Immature natural killer cell (primary cell): ENCODE measurements around the gene MRPS23. TPM values are rescaled to one million over a fixed set of nuclear protein-coding genes. Genes with fewer than 3 reads are reported as not detected.

ENCODE experiments used
- DNase-seq, 3 donors: peaks; one replicate each; pipeline ENCODE4 v3.0.0; 2022; ENCODE audit warnings: mixed read lengths in 1 of 3
- H3K27ac Mint-ChIP-seq, 6 donors: one replicate each; pipeline ENCODE4 v1.8.0; 2020; ENCODE audit warnings: mixed read lengths in 6 of 6, mild to moderate bottlenecking in 5 of 6, inconsistent platforms in 4 of 6, moderate library complexity in 3 of 6
- H3K27me3 Mint-ChIP-seq, 3 donors: one replicate each; pipeline ENCODE4 v1.8.0; 2020 to 2021; ENCODE audit warnings: low read depth in 3 of 3, mild to moderate bottlenecking in 3 of 3, mixed read lengths in 3 of 3, moderate library complexity in 3 of 3, inconsistent platforms in 1 of 3
- H3K36me3 Mint-ChIP-seq, 3 donors: one replicate each; pipeline ENCODE4 v1.8.0; 2020; ENCODE audit warnings: mixed read lengths in 3 of 3, inconsistent platforms in 2 of 3, mild to moderate bottlenecking in 2 of 3
- H3K4me1 Mint-ChIP-seq, 2 donors: one replicate each; pipeline ENCODE4 v1.8.0; 2020; ENCODE audit warnings: inconsistent platforms in 2 of 2, mild to moderate bottlenecking in 2 of 2, mixed read lengths in 2 of 2, moderate library complexity in 1 of 2
- H3K4me3 Mint-ChIP-seq, 5 donors: one replicate each; pipeline ENCODE4 v1.8.0; 2020; ENCODE audit warnings: mild to moderate bottlenecking in 5 of 5, mixed read lengths in 5 of 5, inconsistent platforms in 3 of 5, moderate library complexity in 3 of 5
- H3K9me3 Mint-ChIP-seq, 6 donors: one replicate each; pipeline ENCODE4 v1.8.0; 2020; ENCODE audit warnings: mild to moderate bottlenecking in 6 of 6, mixed read lengths in 6 of 6, inconsistent platforms in 4 of 6, moderate library complexity in 3 of 6
- polyA plus RNA-seq, 3 donors: library from polyadenylated mRNA; unstranded; fragments of 300-500 nt; fragmentation: Illumina TruSeq; gene quantifications; one replicate each; pipeline ENCODE4 v1.2.3, GENCODE V29; 2021

The MRPS23 gene
- 10 to 100 TPM; 38.1 to 42.3 (median 40.5) TPM for polyA plus RNA-seq

DNA sequence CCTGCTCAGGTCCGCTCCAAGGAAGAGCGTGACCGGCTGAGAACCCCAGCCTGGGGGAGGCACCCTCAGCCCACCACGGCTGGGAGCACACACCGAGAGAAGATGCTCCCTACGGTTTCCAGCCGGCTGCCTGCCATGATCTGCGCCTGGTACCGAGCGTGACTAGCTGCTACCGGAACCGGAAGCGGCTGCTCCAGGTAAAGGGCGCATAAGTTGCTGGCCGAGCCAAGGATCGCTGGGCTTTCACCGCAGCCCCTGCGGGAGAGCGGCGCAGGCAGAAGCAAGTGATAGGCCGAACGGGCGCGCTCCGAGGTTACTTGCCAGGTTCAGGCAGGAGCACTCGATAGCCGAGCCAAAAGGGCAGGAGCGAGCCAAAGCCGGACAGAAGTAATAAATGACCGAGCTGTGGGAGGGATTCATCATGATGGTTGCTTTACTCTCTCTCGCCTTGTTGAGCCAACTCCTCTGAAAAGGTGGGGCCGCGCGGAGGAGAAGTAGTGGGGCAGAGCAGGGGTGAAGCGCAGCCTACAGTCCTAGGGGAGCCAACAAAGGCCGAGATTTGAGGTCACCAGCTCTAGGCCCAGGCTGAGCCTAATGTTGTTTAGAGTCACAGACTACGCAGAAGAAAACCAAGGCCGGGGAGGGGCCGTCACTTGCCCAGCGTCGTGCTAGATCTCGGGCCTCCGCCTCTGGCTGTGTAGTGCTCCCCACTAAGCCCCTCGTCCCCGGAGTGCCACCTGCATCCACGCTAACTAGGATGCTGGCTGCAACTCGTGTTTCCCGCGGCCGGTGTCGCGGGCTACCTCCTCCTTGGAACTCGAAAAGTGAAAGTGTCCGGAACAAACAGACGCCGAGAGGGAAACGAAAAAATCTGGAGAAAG is at the start of gene MRPS23:
Gene MRPS23, minus strand, starts transcription at position 171 of the 881 bp plus-strand sequence. Its CDS starts 34 bp downstream, at position 137.
- peaks cover 0 to 4% (median 0%) of the 10 kb centered on the region in 3 donors for H3K36me3 Mint-ChIP-seq
- DNase-seq, result peak; percentile 93
- peaks cover 0 to 9% (median 4%) of the 10 kb centered on the region in 3 donors for H3K27me3 Mint-ChIP-seq
- H3K4me3 Mint-ChIP-seq, result peak within 1 kb of the TSS; percentile 94 to 100 (median 98)
- peaks cover 34 to 45% of the 10 kb centered on the region in 2 donors for H3K4me1 Mint-ChIP-seq
- peak within 1 kb of the TSS; percentile 95 to 99 (median 97) for H3K27ac Mint-ChIP-seq
- H3K9me3 Mint-ChIP-seq, result no peaks in the 10 kb centered on the region

DNA sequence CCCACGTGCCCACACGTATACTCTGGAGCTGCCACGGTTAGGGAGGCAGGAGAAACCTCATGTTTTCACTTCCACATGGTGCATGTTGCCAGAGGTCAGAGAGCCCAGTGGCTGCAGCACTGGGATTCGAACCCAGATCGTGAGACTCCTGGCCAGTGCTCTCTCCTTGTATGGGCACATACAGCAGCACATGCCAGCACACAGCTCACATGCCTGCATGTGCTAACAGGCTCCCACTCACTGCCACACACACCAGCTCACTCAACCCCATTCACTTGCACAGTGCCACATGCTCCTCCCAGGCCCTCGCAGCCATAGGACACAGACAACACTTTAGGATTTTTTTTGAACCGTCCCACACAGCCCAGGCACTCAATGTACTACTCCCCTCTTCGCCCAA is 49.5 kb upstream of the MRPS23 start:
- Mint-ChIP-seq H3K36me3 (no peaks in the 10 kb centered on the region), H3K27me3 (no peaks in the 10 kb centered on the region), H3K4me1 (peaks cover 17% of the 10 kb centered on the region in 2 donors), H3K4me3 (no peak overlapping the region), H3K9me3 (no peaks in the 10 kb centered on the region), H3K27ac (peak overlapping the region in 3 of 6 donors; percentile 6 to 44 (median 40))
- no peak for DNase-seq

DNA sequence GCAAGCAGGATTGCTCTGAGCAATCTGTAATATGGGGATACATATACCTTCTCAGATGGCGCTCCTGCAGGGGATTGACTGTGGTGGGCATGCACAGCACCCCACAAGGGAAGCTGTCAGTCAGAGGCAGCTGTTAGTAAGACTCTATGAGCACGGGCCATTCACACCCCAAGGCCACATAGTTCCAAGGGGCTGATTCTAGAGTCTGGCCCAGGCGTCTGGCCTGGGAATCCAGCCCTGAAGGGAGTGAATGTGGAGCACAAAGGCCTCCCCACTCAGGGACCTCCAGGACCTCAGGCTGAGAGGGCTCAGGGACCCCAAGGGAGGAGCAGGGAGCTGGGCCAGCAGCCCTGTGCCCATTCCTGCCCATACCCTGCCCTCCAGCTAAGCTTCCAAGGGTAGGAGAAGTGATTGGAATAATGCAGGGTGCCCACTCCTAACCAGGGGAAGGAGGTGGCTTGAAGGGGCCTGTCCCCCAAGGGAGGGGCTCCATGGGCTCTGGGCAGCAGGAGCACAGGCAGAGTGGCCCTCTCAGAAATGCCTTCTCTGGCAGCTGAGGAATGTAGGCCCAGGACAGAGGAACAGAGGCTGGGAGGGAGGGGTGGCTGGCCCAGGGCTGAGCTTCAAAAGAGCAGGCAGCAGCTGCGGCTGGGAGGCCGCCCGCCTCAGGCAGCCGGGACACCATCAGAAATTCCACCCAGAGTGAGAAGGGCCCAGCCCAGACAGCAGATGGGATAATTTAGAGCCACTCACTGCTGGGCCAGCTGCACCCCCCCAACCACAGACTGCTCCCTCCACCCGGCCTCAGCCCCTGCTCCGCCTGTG is 48.9 kb upstream of the MRPS23 start:
- H3K36me3 Mint-ChIP-seq, result no peaks in the 10 kb centered on the region
- H3K4me1 Mint-ChIP-seq, result peaks cover 15 to 18% of the 10 kb centered on the region in 2 donors
- no peak overlapping the region for H3K27ac Mint-ChIP-seq
- no peak overlapping the region for H3K4me3 Mint-ChIP-seq
- no peak for DNase-seq
- no peaks in the 10 kb centered on the region for H3K9me3 Mint-ChIP-seq
- H3K27me3 Mint-ChIP-seq, result no peaks in the 10 kb centered on the region

DNA sequence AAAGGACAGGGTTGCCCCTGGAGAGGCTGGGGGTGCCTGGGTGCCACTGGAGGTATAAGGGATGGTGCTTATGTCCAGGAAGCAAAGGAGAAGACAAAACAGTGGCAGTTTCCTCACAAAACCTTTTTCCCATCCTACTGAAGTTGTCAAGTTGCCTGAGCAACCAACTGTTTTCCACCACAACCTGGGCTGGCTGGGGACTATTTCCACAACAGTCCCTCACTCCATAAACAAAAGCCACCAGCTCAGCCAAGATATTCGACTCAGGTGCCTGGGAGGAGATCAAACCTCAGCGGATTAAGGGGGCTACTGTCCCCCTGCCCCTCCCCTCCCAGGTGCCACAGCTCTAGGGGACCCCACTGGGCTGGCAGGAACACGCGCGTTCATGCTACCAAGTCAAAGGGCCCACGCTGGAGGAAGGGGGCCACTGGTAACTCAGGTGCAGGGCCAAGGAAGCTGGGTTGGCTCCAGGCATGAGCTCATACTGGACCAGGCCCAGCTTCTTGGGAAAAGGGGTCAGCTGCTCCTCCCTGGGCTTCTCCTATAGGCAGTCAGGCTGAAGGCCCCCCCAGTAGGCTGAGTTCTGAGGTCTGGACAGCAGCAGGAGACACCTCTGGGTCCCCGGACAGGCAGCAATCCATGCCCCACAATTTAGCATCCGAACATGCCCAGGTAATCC is 45.7 kb upstream of the MRPS23 start:
- Mint-ChIP-seq H3K4me1 (peaks cover 22 to 25% of the 10 kb centered on the region in 2 donors), H3K27ac (no peak overlapping the region), H3K4me3 (no peak overlapping the region), H3K36me3 (no peaks in the 10 kb centered on the region), H3K27me3 (peaks cover 0 to 7% (median 0%) of the 10 kb centered on the region in 3 donors), H3K9me3 (no peaks in the 10 kb centered on the region)
- no peak for DNase-seq

DNA sequence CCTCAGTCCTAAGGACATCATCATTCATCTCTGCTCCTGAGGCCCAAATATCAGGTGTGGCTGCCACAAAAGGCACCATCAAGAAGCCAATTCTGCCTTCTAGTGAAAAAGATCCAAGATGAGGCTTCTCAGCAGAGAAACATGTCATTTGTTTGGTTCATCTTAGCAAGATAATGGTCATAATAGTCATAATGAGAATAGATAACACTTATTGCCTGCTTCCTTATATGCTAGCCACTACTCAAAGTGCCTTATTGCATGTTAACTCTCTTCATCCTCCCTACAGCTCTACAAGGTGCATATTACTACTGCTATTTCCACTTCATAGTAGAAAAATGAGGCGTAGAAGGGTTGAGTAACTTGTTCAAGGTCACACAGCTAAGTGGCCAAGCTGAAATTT is 45.0 kb upstream of the MRPS23 start:
- H3K27ac Mint-ChIP-seq, result no peak overlapping the region
- no peak for DNase-seq
- peaks cover 20 to 21% of the 10 kb centered on the region in 2 donors for H3K4me1 Mint-ChIP-seq
- H3K4me3 Mint-ChIP-seq, result no peak overlapping the region
- no peaks in the 10 kb centered on the region for H3K9me3 Mint-ChIP-seq
- no peaks in the 10 kb centered on the region for H3K36me3 Mint-ChIP-seq
- H3K27me3 Mint-ChIP-seq, result peaks cover 0 to 7% (median 0%) of the 10 kb centered on the region in 3 donors

DNA sequence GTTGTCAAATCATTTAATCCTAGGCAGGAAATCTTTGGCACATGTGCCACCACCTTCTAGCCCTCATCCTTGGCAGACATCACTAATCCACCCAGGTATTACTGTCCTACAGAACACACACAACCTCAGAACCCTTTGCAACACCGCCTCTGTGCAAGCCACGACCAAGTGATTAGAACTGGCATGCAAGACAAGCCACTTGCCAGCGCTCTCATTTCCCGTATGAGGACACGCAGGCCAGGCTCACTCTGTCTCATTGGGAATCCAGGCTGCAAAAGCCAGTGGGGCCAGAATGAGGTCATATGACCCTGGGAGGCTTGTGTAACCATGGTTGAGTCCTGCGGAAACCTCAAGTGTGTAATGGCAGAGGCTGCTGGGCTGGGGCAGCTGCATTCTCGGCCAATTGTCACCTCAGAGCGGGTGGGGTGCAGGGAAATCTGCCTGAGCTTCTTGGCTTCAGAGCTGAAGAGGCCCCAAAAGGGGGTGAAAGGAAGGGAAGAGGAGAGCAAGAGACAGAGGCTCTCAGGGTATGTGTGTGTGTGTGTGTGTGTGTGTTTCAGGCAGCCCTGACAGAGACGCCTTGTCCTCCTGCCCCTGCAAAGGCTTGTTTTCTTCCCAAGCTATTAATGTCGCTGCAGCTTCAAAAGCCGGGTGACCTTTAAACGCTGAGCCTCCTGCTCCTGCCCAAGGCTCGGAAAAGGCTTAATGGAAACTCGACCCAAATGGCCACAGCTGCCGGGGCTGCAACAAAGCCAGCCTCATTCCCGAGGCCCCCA is 43.2 kb upstream of the MRPS23 start:
- Mint-ChIP-seq H3K27ac (peak overlapping the region in 5 of 6 donors; percentile 49 to 78 (median 75)), H3K27me3 (peaks cover 0 to 9% (median 0%) of the 10 kb centered on the region in 3 donors), H3K9me3 (no peaks in the 10 kb centered on the region), H3K36me3 (no peaks in the 10 kb centered on the region), H3K4me3 (peak overlapping the region; percentile 35 to 75 (median 57)), H3K4me1 (peaks cover 13 to 14% of the 10 kb centered on the region in 2 donors)
- DNase-seq, result peak; percentile 25 to 33 (median 30)

DNA sequence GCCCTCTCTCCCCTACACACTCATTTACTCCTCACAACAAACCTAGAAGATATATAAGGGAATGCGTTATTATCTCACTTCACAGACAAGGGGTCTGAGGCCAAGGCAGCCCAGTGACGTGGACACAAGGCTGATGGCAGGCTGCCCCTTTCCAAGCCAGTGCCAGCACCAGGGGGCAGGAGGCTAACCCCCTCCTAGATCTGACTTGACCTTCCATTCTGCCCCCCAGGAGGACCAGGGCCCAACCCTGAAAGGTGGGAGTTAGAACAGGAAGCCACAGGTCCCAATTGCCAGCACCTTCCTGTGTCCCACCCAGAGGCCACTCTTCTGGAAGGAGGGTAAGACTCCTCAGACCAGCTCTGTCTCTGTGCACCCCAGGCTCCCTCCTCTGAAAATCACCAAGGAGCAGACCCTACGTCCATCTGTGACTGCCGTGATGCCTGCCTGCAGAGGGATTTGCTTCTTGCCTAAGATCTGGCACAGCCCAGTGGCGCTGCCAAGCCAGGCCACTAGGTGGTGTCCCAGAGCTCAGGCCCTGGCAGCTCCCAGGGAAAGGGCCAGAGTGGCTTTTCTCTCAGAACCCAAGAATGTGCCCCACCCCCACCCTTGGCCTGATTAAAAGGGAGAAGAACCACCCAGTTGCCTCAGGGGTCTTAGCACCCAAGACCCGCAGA is 42.4 kb upstream of the MRPS23 start:
- DNase-seq, result peak; percentile 60 to 69 (median 66)
- Mint-ChIP-seq H3K27ac (peak overlapping the region in 2 of 6 donors; percentile 75 to 78), H3K9me3 (no peaks in the 10 kb centered on the region), H3K4me1 (peaks cover 13 to 14% of the 10 kb centered on the region in 2 donors), H3K27me3 (peaks cover 0 to 9% (median 0%) of the 10 kb centered on the region in 3 donors), H3K36me3 (no peaks in the 10 kb centered on the region), H3K4me3 (peak overlapping the region in 4 of 5 donors; percentile 16 to 75 (median 46))

DNA sequence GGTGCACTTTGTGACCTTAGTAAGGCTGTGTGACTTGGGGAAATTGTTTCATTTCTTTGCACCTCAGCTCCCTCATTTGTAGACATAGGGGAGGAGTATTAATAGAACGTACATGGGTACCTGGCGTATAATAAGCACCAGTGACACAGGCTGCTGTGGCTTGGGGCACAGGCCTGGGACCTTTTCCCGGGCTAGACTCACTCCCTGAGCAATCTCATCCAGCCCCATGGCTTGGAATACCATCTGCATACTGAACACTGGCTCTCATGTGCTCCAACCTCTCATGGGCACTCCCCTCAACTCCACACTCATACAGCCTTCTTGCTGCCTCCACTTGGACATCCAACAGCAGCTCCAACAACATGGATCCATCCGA is 41.0 kb upstream of the MRPS23 start:
- Mint-ChIP-seq H3K27me3 (peaks cover 0 to 9% (median 0%) of the 10 kb centered on the region in 3 donors), H3K27ac (no peak overlapping the region), H3K36me3 (no peaks in the 10 kb centered on the region), H3K9me3 (no peaks in the 10 kb centered on the region), H3K4me3 (no peak overlapping the region), H3K4me1 (peaks cover 13 to 14% of the 10 kb centered on the region in 2 donors)
- no peak for DNase-seq

DNA sequence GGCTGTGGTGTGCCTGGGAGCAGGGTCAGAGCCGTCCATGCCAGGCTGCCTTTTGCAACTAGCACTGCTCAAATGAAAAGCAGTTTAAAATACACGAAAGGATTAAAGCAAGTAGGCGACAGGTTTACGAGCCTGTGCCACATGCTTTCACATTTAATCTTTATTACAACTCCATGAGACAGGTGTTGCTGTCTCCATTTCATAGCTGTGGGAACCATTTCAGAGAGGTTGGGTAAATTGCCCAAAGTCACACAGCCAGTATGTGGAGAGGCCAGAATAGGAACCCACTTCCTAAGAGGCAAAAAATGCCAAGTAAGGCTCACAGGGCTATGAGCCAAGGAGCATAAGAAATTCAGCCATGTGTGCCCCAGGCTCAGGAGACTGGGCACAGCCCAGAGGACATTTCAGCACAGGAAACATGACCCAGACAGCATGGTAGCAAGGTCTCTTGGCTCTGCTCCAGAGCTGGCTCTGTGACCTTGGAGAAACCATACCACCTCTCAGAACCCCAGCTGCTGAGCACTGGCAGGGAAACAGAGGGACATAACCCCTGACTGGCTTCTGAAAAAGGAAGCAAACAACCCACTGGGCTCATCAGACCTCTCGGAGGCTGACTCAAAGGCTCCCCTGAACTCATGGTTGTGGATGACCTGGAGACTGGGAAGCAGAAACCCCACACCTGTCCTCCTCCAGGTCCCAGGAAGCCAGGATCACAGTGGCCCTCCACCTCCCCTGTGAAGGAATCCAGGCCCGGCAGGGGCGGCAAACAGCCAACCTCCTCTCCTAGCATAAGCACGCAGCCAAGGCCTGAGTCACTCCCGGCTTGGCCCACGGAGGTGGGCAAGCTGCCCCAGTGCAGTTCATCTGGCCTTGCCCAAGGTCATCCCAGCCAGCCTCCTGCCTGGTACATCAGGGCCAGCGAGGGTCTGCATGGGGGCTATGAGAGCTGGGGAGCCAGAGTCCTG is 40.3 kb upstream of the MRPS23 start:
- H3K27me3 Mint-ChIP-seq, result peaks cover 0 to 9% (median 0%) of the 10 kb centered on the region in 3 donors
- H3K36me3 Mint-ChIP-seq, result no peaks in the 10 kb centered on the region
- no peaks in the 10 kb centered on the region for H3K9me3 Mint-ChIP-seq
- H3K4me3 Mint-ChIP-seq, result no peak overlapping the region
- DNase-seq, result no peak
- H3K27ac Mint-ChIP-seq, result no peak overlapping the region
- peaks cover 13 to 14% of the 10 kb centered on the region in 2 donors for H3K4me1 Mint-ChIP-seq

DNA sequence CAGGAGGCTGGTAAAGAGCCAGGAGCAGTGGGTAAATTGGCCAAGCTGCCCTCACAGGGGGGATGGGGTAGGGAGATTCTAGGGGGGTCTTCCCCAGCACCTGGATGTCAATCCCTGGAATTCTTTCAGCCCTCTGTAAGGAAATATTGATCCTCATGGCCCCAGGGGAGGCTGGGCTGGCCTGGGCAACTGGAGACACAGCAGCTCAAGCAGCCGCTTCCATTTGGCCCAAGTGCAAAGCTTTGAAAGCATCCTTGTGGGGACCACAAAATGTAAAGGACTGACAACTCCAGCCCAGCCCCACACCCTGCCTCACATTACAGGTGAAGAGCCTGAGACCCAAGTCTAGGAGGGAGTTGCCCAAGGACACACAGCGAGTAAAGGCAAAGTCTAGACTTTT is 39.4 kb upstream of the MRPS23 start:
- H3K27ac Mint-ChIP-seq, result no peak overlapping the region
- H3K9me3 Mint-ChIP-seq, result no peaks in the 10 kb centered on the region
- peaks cover 0 to 10% (median 0%) of the 10 kb centered on the region in 3 donors for H3K27me3 Mint-ChIP-seq
- no peak for DNase-seq
- H3K4me3 Mint-ChIP-seq, result no peak overlapping the region
- no peaks in the 10 kb centered on the region for H3K36me3 Mint-ChIP-seq
- peaks cover 13 to 14% of the 10 kb centered on the region in 2 donors for H3K4me1 Mint-ChIP-seq

DNA sequence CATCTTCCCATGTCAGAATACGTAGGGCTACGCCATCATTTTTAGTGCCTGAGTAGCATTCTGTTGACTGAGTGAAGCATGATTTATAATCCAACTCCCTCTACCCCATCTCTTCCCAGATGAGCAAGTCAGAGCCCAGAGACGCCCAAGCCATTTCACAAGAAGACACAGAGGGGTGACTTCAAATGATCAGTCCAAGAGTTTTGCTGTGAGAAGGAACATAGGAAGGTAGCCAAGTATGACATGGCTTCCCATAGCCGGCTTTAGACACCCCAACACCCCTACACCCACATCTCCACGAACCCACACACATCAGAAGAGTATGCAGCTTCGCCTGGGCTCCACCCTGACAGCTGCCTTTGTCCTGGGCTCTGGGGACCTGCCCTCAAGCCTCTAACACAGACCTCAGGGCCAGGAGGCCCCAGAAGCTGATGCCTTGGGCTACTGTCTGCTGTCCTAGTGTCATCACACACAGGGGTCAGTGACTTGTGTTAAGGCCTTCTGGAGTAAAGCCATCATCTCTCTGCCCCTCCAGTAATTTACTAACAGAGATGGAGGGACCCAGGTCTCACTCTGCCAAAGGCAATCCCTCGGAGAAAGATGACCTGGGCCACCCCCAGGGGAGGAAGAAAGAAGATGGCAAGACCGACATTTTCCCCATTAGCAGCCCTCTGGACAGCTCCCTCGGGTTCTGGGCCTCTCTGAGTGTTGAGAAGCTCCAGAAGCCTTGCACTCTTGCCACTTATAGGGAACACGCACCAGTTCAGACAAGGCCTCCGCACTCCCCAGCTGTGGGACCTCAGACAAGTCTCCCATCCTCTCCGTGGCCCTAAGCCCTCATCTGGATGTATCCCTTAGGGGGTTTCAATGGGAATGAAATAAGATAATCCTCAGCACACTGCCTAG is 38.7 kb upstream of the MRPS23 start:
- no peak overlapping the region for H3K4me3 Mint-ChIP-seq
- no peaks in the 10 kb centered on the region for H3K36me3 Mint-ChIP-seq

More for the DNA sequence above, 38.7 kb upstream of the MRPS23 start:
- no peaks in the 10 kb centered on the region for H3K9me3 Mint-ChIP-seq
- H3K27me3 Mint-ChIP-seq, result peaks cover 0 to 10% (median 0%) of the 10 kb centered on the region in 3 donors
- H3K27ac Mint-ChIP-seq, result no peak overlapping the region
- DNase-seq, result no peak
- H3K4me1 Mint-ChIP-seq, result peaks cover 13% of the 10 kb centered on the region in 2 donors
